ENCODE data around the gene PRCC. TPM values are rescaled to one million over a fixed set of nuclear protein-coding genes. Genes with fewer than 3 reads are reported as not detected.

Gene PRCC
- total and polyA plus RNA-seq, 2 of the 13 experiments (the other 11 are each of a cell fraction or from before 2014, with no cell fraction given) = 24.2 to 40.5 TPM

- TF ChIP-seq YEATS4 (CRISPR knock-in tag; IDR thresholded peaks at IDR 0.05; ENCODE audit: borderline replicate concordance) (peak; percentile 93), ETV6 (CRISPR knock-in tag; conservative IDR thresholded peaks at IDR 0.05) (no peak; the same call in 1 of the 2 replicates), ZNF513 (CRISPR knock-in tag; conservative IDR thresholded peaks at IDR 0.05) (0 out of 2 replicates have a peak, but pooled peaks have one; percentile 23), TP53 (CRISPR knock-in tag; conservative IDR thresholded peaks at IDR 0.05) (peak; percentile 91), ZNF317 (CRISPR knock-in tag; IDR thresholded peaks at IDR 0.05) (peak; percentile 85; the same call in 1 of the 2 replicates), ZNF557 (CRISPR knock-in tag; IDR thresholded peaks at IDR 0.05) (0 out of 2 replicates have a peak, but pooled peaks have one; percentile 75), NFKBIZ (CRISPR knock-in tag; IDR thresholded peaks at IDR 0.05) (peak; percentile 70; the same call in 1 of the 2 replicates), HCFC1 (IDR thresholded peaks at IDR 0.05; ENCODE audit: low read depth, low read length) (peak; percentile 99), MBD4 (IDR thresholded peaks at IDR 0.05; ENCODE audit: borderline replicate concordance, low read length) (no peak), ZMYM4 (CRISPR knock-in tag; IDR thresholded peaks at IDR 0.05) (peak; percentile 38; the same call in 1 of the 2 replicates), ZNF784 (CRISPR knock-in tag; IDR thresholded peaks at IDR 0.05; ENCODE audit: borderline replicate concordance) (peak; percentile 88), ZNF33A (CRISPR knock-in tag; IDR thresholded peaks at IDR 0.05; ENCODE audit: borderline replicate concordance) (no peak), NCOR1 (IDR thresholded peaks at IDR 0.05; ENCODE audit: borderline replicate concordance, low read length) (peak; percentile 25; the same call in 1 of the 2 replicates), MED8 (CRISPR knock-in tag; IDR thresholded peaks at IDR 0.05; ENCODE audit: insufficient replicate concordance) (peak; percentile 93), NKX3-1 (CRISPR knock-in tag; IDR thresholded peaks at IDR 0.05) (no peak), KDM2A (CRISPR knock-in tag; IDR thresholded peaks at IDR 0.05; ENCODE audit: borderline replicate concordance, low read depth) (peak; percentile 90), TFAP4 (IDR thresholded peaks at IDR 0.05; ENCODE audit: borderline replicate concordance, low read depth) (no peak), POLR2G (IDR thresholded peaks at IDR 0.05; ENCODE audit: low read depth, low read length) (peak; percentile 92), ZBTB14 (CRISPR knock-in tag; IDR thresholded peaks at IDR 0.05) (no peak; the same call in 1 of the 2 replicates), ZNF788 (CRISPR knock-in tag; IDR thresholded peaks at IDR 0.05; ENCODE audit: borderline replicate concordance) (peak; percentile 92), KLF13 (CRISPR knock-in tag; IDR thresholded peaks at IDR 0.05) (no peak), DBP (CRISPR knock-in tag; IDR thresholded peaks at IDR 0.05; ENCODE audit: not compliant biosample characterization) (no peak), GMEB2 (CRISPR knock-in tag; IDR thresholded peaks at IDR 0.05; ENCODE audit: low read depth) (peak; percentile 72)
Observed at GRCh38 chr1:156740741-156741480, 26.4 kb upstream of the PRCC start, which contains the start of gene MRPL24 (continued).
